ENCODE results near the gene CSMD2.

Gene CSMD2

DNA sequence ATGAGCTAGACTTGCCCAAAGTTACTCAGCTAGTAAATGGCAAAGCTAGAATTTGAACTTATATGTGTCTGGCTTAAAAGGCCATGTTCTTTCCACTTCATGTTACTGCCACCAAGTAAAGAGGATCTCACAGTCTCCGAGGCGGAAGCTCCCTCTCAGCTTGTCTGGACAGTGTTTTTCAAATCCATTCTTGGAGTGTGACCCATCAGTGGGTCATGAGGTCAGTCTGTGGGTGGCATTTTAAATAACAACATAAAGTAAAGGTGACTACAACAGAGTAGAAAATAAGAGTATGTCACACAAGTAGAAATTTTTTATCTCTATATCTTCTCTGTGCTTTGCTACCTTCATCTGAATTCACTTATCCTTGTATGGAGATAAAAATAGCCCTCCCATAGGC is 304.4 kb downstream of the CSMD2 start:
- DNase-seq (ENCODE audit: low read depth in 2 of 2), result no peak

- DNase-seq (ENCODE audit: low read depth in 2 of 2), result no peak
These were observed 310.9 kb downstream of the CSMD2 start for GRCh38 chr1:33854091-33854490.

DNA sequence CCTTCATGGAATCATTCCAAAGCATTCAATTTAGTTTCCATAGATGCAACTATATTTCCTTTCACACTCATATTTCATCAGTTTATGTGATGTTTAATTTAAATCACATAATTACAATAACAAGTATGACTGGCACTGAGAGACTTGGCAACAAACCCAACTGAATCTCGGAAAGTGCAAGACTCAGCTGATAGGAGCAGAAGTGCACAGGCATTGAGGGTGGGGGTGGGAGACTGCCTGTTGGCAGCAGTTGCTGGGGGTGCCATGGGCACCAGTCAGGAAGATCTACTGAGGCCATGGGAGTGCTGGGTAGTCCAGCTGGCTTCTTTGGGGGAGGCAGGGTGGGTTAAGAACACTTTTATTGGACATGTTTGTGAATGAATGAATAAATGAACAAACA is 311.6 kb downstream of the CSMD2 start:
- DNase-seq (ENCODE audit: low read depth in 2 of 2), result no peak

GRCh38 chr1:33852711-33853110 is 312.3 kb downstream of the CSMD2 start:
- no peak for DNase-seq (ENCODE audit: low read depth in 2 of 2)

DNA sequence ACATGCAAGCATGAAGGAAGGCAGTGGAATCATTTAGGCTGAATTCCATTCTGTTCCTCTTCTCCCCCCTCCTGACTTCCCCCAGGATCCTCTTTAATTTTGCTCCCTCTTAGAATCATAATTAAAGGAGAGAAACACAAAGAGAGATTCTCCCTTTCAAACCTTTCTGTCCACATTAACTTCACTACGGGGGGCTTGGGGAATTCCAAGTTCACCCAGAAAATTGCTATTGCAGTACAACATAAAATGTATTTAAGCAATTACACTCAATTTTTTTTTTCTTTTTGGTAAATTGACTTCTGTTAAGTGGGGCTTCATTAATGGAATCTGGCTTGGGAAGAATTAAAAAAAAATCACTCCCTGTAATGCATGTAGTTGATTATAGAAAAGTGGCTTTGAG is 314.5 kb downstream of the CSMD2 start:
- no peak for DNase-seq (ENCODE audit: low read depth in 2 of 2)

GRCh38 chr1:33849211-33849610 is 315.8 kb downstream of the CSMD2 start:
- DNase-seq (ENCODE audit: low read depth in 2 of 2), result no peak

DNA sequence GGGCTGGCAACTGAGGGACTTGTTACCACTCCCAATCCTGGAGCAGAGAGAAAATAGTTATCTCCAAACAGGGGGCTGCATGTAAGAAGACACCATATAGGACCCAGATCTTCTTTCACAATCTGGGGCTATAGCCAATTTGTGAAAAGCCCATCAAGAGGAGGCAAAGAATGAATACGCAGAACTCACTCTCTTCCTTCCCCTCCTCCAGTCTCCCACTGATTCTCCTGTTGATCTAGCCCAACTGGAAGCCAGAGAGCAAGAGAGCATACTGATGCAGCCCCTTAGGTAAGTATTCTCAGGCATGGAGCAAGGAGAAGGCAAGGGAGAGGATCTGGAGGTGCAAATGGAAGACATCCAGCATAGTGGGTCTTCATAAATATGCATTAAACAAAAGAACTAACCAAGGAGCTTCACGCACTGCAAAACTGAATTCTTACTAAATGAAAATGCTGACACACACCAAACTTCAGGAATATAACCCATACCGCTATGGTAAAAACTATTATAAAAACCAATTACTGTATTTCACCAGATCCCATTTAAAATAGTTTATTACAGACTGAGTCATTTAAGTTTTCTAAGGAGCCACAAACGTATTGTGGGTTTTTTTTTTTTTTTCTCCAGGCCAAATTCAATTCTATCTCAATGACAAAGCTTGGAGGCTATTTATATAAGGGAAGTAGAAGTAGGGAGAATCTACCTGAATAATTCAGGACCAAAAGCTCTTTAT is 316.7 kb downstream of the CSMD2 start:
- DNase-seq (ENCODE audit: low read depth in 2 of 2), result no peak

DNA sequence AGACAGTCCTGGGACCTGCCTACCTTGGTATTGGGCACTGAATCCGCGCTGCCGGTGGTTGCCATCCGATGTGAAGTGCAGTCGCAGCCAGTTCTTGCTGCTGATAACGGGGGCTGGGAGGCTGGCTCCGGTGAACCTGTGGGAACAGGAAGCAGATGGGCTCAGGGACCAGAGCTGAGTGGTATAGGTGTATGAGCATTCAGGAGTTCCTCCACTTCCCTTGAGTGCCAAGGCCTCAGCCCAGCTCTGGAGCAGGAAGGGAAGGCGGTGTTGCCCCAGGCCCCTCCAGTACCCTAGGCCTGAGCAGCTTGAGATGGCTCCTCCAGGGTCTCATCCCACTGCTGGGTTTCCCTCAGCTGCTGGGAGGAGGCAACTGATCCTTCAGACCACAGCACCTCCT is 318.2 kb downstream of the CSMD2 start:
- DNase-seq (ENCODE audit: low read depth in 2 of 2), result no peak

- no peak for DNase-seq (ENCODE audit: low read depth in 2 of 2)
These were observed 320.9 kb downstream of the CSMD2 start for GRCh38 chr1:33844166-33844565.

- no peak for DNase-seq (ENCODE audit: low read depth in 2 of 2)
These were observed 322.7 kb downstream of the CSMD2 start for GRCh38 chr1:33842348-33842747.

GRCh38 chr1:33841494-33841893 is 323.5 kb downstream of the CSMD2 start:
- no peak for DNase-seq (ENCODE audit: low read depth in 2 of 2)

DNA sequence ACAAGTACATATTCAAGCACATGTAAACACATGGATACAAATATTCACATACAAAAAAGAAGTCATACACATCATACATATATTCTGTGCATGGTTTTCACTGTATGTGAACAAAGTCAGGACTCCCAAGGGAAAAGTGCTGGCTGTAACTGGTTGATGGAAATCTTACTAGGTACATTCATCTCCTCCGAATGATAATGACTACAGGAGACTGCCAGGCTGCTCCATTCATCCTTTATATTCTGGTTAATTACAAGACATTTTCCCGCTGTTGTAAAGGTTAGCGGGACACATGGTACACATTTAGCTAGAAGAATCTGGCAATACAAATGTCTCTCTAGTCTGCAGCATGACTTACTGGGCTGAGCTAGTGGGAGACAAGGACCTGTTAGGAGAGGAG is 327.4 kb downstream of the CSMD2 start:
- DNase-seq (ENCODE audit: low read depth in 2 of 2), result no peak

DNA sequence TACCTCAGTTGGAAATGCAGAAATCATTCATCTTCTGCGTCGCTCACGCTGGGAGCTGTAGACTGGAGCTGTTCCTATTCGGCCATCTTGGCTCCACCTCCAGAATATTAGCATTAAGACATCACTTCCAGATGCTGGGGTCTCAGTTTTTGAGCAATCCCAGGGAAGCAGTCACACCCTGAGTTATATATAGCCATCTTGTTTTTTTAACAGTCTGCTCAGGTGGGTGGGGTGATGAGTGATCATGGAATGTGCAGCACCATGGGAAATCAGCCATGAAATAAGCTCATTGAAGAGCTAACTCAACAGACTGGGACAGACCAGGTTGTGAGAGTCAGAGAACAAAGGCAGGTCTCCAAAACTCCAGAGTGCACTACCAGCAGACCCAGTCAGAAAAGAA is 328.1 kb downstream of the CSMD2 start:
- DNase-seq (ENCODE audit: low read depth in 2 of 2), result no peak

DNA sequence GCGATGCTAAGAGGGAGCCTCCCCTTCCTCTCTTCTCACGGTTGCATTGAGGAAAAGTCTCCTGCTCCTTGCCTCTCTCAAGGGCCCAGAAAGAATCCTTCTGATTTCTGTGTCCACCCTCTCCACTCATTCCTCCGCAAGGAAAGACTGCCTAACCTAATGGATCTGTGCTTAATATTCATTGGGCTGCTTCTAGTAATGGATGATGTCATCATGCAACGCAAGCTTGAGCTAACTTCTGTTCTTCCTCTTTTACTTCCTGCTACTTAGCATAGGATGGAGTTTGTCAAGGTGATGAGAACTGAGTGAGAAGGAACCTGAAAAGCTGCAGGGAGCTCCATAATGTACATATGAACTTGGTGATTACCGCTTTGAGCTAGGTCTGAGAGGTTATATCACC is 336.4 kb downstream of the CSMD2 start:
- DNase-seq (ENCODE audit: low read depth in 2 of 2), result no peak

DNA sequence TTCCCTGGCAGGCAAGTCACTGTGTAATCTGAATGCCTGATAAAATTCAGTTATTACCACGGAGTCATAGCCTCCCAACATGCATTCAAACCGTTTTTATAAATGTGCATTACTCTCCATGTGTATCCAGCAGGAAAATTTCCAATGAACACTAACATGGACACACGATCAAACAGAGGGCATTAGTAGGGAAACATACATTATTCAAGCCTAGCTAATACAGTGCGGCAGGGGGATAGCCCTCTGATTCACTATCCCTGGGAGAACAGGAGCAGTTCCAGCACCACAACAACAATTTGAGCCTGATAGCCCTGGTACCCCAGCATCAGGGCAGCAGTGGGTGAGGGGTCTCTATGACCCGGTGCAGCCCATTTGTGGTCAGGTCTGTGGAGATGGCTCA is 337.0 kb downstream of the CSMD2 start:
- no peak for DNase-seq (ENCODE audit: low read depth in 2 of 2)

GRCh38 chr1:33826711-33827110 is 338.3 kb downstream of the CSMD2 start:
- no peak for DNase-seq (ENCODE audit: low read depth in 2 of 2)

DNA sequence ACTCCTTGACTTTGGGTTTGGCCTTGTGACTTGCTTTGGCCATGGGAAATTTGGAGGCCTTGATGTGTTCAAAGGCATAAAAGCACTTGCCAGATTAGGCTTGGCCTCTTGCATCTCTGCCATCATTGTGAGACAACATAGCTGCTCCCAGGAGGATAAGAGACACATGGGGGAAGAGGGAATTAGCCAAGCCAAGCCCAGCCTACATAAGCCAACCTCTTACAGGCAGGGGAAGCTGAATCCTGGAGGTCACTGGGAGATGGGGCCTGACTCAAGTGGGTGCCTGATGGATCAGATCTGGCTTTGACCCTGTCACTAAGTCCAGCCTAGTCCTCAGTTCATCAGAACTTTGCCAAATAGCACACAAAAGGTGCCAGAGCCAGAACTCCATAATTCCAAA is 338.7 kb downstream of the CSMD2 start:
- no peak for DNase-seq (ENCODE audit: low read depth in 2 of 2)

DNA sequence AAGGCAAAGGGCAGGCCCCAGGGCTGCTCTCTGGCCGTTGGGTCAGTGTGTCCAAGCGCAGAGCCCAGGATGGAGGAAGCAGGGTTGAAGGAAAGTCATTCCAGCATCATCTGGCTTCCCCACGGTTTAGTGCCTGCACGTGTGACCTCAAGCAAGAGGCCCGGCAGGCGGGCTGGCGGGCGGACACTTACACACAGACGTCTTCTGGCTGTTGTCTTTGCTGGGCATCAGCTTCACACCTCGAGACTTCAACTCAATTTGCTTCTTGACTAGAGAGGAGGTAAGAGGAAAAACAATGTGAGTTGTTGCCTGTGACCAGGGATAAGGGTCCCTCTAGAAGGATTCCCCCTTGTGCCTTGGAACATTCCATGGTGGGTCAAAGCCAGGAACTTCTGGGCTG is 339.5 kb downstream of the CSMD2 start:
- DNase-seq (ENCODE audit: low read depth in 2 of 2), result no peak

GRCh38 chr1:33824971-33825370 is 340.1 kb downstream of the CSMD2 start:
- no peak for DNase-seq (ENCODE audit: low read depth in 2 of 2)

DNA sequence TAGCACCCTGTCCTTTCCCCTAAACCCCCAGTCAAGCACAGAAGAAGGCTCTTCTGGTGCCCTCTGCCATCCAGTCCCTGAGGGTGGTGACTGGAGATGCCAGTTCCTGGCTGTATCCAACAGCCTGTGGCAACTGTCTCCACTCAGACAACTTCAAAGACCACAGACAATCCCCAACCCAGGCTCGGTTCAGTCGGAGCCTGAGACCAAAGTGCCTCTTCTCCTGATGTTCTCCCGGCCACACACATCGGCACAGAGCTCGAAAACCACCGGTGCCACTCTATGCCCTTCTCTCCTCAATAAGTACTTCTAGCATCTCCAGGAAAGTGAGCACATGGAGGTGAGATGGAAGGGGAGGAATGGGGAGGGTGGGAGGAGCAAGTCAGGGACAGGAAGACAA is 340.7 kb downstream of the CSMD2 start:
- no peak for DNase-seq (ENCODE audit: low read depth in 2 of 2)

DNA sequence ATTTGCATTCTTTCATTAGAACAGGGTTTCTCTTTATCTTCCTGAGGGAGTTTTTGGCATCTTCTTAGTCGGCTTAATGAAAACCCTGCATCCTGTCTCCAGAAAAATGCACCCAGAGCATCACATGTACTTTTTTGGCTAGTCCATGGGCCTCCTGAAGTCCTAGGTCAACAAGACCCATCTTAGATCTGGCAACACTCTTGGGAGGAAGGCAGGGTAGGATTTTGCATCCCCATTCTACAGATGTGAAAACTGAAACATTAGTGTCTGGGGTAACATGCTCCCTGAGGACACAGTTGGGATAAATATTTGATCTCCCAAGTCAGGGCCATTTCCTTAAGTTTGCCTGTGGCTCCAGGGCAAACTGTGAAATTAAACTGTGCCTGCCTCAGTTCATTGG is 341.2 kb downstream of the CSMD2 start:
- DNase-seq (ENCODE audit: low read depth in 2 of 2), result no peak

DNA sequence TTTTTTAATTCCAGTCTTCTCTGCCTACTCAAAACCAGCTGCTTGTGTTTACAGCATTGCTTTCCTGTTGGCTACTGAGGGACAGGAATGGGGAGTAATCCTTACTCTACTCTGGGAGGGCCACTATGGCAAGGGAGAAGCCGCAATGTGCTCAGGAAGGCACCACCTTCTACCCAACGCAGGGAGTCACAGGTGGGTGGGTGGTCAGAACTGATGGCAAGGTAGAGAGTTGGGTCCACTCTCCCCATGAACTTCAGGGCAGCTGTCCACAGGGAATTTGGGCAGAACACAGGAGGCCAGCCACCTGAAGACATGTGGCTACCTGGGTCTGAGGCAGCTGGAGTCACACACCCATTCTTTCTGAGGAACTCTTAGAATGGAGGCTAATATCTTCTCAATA is 341.6 kb downstream of the CSMD2 start:
- no peak for DNase-seq (ENCODE audit: low read depth in 2 of 2)

GRCh38 chr1:33822396-33822795 is 342.6 kb downstream of the CSMD2 start:
- no peak for DNase-seq (ENCODE audit: low read depth in 2 of 2)

DNA sequence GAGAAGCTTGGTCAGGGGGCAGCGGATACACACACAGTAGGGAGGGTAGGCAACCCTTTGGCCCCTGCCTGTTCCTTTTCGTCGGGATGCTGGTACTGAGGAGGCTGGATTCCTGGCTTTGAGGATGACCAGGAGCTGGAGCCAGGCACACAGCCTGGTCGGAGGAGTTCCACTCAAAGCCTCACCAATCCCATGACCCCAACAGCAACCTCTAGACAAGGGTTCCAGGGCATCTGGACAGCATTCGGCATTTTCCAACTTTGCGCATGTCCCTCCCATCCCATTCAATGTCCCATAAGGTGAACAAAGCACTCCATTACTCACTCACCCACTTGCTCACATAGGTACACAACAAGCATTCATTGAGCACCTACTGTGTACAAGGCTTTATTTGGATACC is 343.7 kb downstream of the CSMD2 start:
- no peak for DNase-seq (ENCODE audit: low read depth in 2 of 2)
